SK-N-SH treated with all-trans-retinoic acid at 6 μM for 48 hours (cell line): ENCODE measurements around the gene KRTAP20-4.

ENCODE experiments used
- ZNF70 ChIP-seq: fragments of 450-650 bp; formaldehyde crosslinking; IDR thresholded peaks from 2 replicates; pipeline ENCODE4 v1.5.0; 2020; ENCODE audit warnings: mild to moderate bottlenecking, moderate library complexity
- TF ChIP-seq, protein P1 (sequence below): fragments of 250-450 bp; sonication (Bioruptor Pico); IDR thresholded peaks from 2 replicates; pipeline ENCODE4 v1.5.1; 2020; ENCODE audit warnings: low read depth, mild to moderate bottlenecking, moderate library complexity

DNA sequence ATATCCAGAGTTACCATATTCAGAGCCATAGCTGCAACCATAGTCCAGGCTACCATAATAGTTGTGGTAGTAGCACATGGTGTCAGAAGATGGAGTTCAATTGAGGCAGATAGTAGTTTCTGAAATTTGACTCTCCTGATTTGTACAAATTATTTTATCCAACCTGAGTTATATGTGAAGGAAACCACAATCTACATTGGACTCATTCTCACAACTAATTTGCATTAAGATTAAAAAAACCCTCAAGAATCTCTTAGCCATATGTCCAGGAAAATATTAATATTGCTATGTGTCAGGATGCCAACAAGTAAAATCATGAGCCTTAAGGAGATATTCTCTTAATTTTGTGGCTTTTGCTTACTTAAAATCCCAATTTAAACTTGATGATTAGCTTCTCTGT is 30.1 kb upstream of the KRTAP20-4 start, which contains the start of gene KRTAP22-2:
- TF ChIP-seq, protein P1, sequence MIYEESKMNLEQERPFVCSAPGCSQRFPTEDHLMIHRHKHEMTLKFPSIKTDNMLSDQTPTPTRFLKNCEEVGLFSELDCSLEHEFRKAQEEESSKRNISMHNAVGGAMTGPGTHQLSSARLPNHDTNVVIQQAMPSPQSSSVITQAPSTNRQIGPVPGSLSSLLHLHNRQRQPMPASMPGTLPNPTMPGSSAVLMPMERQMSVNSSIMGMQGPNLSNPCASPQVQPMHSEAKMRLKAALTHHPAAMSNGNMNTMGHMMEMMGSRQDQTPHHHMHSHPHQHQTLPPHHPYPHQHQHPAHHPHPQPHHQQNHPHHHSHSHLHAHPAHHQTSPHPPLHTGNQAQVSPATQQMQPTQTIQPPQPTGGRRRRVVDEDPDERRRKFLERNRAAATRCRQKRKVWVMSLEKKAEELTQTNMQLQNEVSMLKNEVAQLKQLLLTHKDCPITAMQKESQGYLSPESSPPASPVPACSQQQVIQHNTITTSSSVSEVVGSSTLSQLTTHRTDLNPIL (CRISPR knock-in tag): no peak
- no peak for TF ChIP-seq ZNF70 (CRISPR knock-in tag)
